Cardiac muscle cell (in vitro differentiated cells and primary cell): ENCODE measurements around the gene DLL3. TPM values are rescaled to one million over a fixed set of nuclear protein-coding genes. Genes with fewer than 3 reads are reported as not detected.

Source experiments
- DNase-seq, 2 donors: peaks; one replicate each; pipeline versions ENCODE4 v3.0.0 to v3.0.0-alpha.2; 2010 to 2017; ENCODE audit warnings: low read depth in 1 of 2, low spot score in 1 of 2
- H3K27ac ChIP-seq: fragments of 200-600 bp; sonication (generic); 2 replicates; pipeline ENCODE4 v1.5.1; 2016
- H3K27me3 ChIP-seq: fragments of 200-600 bp; sonication (generic); 2 replicates; pipeline ENCODE4 v1.6.0; 2016; ENCODE audit warnings: control low read depth
- H3K36me3 ChIP-seq: fragments of 200-600 bp; sonication (generic); 2 replicates; pipeline ENCODE4 v1.5.1; 2016; ENCODE audit warnings: control low read depth
- H3K4me1 ChIP-seq: fragments of 200-600 bp; sonication (generic); 2 replicates; pipeline ENCODE4 v1.8.1; 2017; ENCODE audit warnings: low read depth, mild to moderate bottlenecking, mixed run types
- H3K4me3 ChIP-seq: fragments of 200-600 bp; sonication (generic); 2 replicates; pipeline ENCODE4 v1.5.1; 2016; ENCODE audit warnings: mild to moderate bottlenecking
- H3K9me3 ChIP-seq: fragments of 200-600 bp; sonication (generic); 2 replicates; pipeline ENCODE4 v1.5.1; 2017; ENCODE audit warnings: low read depth, mild to moderate bottlenecking, control low read depth
- CTCF ChIP-seq: IDR thresholded peaks from 2 replicates; pipeline ENCODE4 v1.5.1; 2012; ENCODE audit warnings: low read depth, mild to moderate bottlenecking, low read length
- polyA plus RNA-seq: library from polyadenylated mRNA; unstranded; fragments of >200 nt; fragmentation: Nextera tagmentation; extraction: Ambion mirVana; gene quantifications from 2 replicates; pipeline ENCODE4 v1.2.1, GENCODE V29; 2016
- total RNA-seq: library from RNA; depleted of rRNA; stranded (reverse); fragments of >200 nt; gene quantifications from 2 replicates; pipeline ENCODE4 v1.2.3, GENCODE V29; 2016

Gene DLL3
- total and polyA plus RNA-seq, 2 experiments from 2014 or later = 11.7 to 12.2 TPM

- DNase-seq = no peak
- Histone ChIP-seq H3K27ac (no peak overlapping the region), H3K9me3 (no peaks in the 10 kb centered on the region), H3K4me3 (peak overlapping the region; percentile 90), H3K27me3 (no peaks in the 10 kb centered on the region), H3K36me3 (no peaks in the 10 kb centered on the region), H3K4me1 (peaks cover 8% of the 10 kb centered on the region)
- no peak for TF ChIP-seq CTCF
These were observed 41.6 kb downstream of the DLL3 start for GRCh38 chr19:39540333-39540673.

GRCh38 chr19:39542206-39542605 lies 43.5 kb downstream of the DLL3 start:
- no peaks in the 10 kb centered on the region for H3K9me3 ChIP-seq
- DNase-seq = peak in 1 of 2 donors; percentile 15
- H3K27me3 ChIP-seq = no peaks in the 10 kb centered on the region
- no peaks in the 10 kb centered on the region for H3K36me3 ChIP-seq
- peaks cover 8% of the 10 kb centered on the region for H3K4me1 ChIP-seq
- no peak overlapping the region for H3K27ac ChIP-seq
- no peak for TF ChIP-seq CTCF
- no peak overlapping the region for H3K4me3 ChIP-seq

GRCh38 chr19:39543477-39543857 lies 44.7 kb downstream of the DLL3 start:
- DNase-seq = no peak

GRCh38 chr19:39544226-39544903 lies 45.6 kb downstream of the DLL3 start:
- Histone ChIP-seq H3K36me3 (no peaks in the 10 kb centered on the region), H3K4me1 (no peaks in the 10 kb centered on the region), H3K9me3 (no peaks in the 10 kb centered on the region), H3K4me3 (no peak overlapping the region), H3K27ac (no peak overlapping the region), H3K27me3 (no peaks in the 10 kb centered on the region)
- no peak for TF ChIP-seq CTCF
- peak in 1 of 2 donors; percentile 41 for DNase-seq

More at GRCh38 chr19:39543477-39543857, 44.7 kb downstream of the DLL3 start:
- TF ChIP-seq CTCF = no peak
- Histone ChIP-seq H3K9me3 (no peaks in the 10 kb centered on the region), H3K4me1 (peaks cover 4% of the 10 kb centered on the region), H3K4me3 (no peak overlapping the region), H3K36me3 (no peaks in the 10 kb centered on the region), H3K27ac (no peak overlapping the region), H3K27me3 (no peaks in the 10 kb centered on the region)

GRCh38 chr19:39544911-39545310 lies 46.2 kb downstream of the DLL3 start:
- Histone ChIP-seq H3K27me3 (no peaks in the 10 kb centered on the region), H3K36me3 (no peaks in the 10 kb centered on the region), H3K9me3 (no peaks in the 10 kb centered on the region), H3K4me3 (no peak overlapping the region), H3K27ac (no peak overlapping the region), H3K4me1 (no peaks in the 10 kb centered on the region)
- no peak for DNase-seq
- no peak for TF ChIP-seq CTCF
